Panc1 (cell line): ENCODE measurements around the gene VSTM2L. TPM values are rescaled to one million over a fixed set of nuclear protein-coding genes. Genes with fewer than 3 reads are reported as not detected.

Experiments
- ATAC-seq: fragments of 200-7000 bp; cut with Tn5 transposase; 2 replicates; pipeline ENCODE4 v1.9.1; 2020; ENCODE audit warnings: mild to moderate bottlenecking, moderate library complexity
- BruUV-seq: library from RNA; stranded (reverse); fragments of 400-500 nt; replicated peaks from 2 replicates; lab custom pipeline; 2021; lab: Mats Ljungman, UMichigan
- CTCF ChIA-PET: fragments of 300-600 bp; sonication (Branson Sonifier 250); formaldehyde crosslinking; loops from one replicate; lab custom pipeline; 2022; ENCODE audit warnings: antibody characterized with exemption; lab: Charles Lee
- POLR2A ChIA-PET: fragments of 300-600 bp; sonication (Branson Sonifier 250); formaldehyde crosslinking; loops from one replicate; lab custom pipeline; 2022; ENCODE audit warnings: antibody characterized with exemption; lab: Charles Lee
- DNase-seq: peaks from one replicate; pipeline ENCODE4 v3.0.0-alpha.2; 2010; ENCODE audit warnings: low read depth, low spot score
- H3K27ac ChIP-seq: 2 replicates; pipeline ENCODE4 v1.5.1; 2011; ENCODE audit warnings: mild to moderate bottlenecking, low read length, inconsistent platforms
- H3K27me3 ChIP-seq: fragments of 200-500 bp; sonication (Bioruptor generic); 2 replicates; pipeline ENCODE4 v1.6.0; 2014; ENCODE audit warnings: low read length, inconsistent platforms; ENCODE audit not compliant: control insufficient read depth, insufficient read depth
- H3K36me3 ChIP-seq: fragments of 200-500 bp; sonication (Bioruptor generic); 2 replicates; pipeline ENCODE4 v1.5.1; 2014; ENCODE audit warnings: inconsistent platforms, mild to moderate bottlenecking, low read length, moderate library complexity; ENCODE audit not compliant: control insufficient read depth, insufficient read depth
- H3K4me1 ChIP-seq: 2 replicates; pipeline ENCODE4 v1.5.1; 2011; ENCODE audit warnings: inconsistent platforms, mild to moderate bottlenecking, low read length, moderate library complexity; ENCODE audit not compliant: control insufficient read depth, insufficient read depth
- H3K4me3 ChIP-seq, 2 experiments: 2 replicates each; pipeline ENCODE4 v1.5.1; 2011 to 2012; ENCODE audit warnings: low read depth in 2 of 2, low read length in 2 of 2, mild to moderate bottlenecking in 2 of 2, inconsistent platforms in 1 of 2, moderate library complexity in 1 of 2
- H3K9me3 ChIP-seq: fragments of 200-500 bp; sonication (Bioruptor generic); 2 replicates; pipeline ENCODE4 v1.5.1; 2014; ENCODE audit warnings: low read depth, mild to moderate bottlenecking, inconsistent platforms, low read length, moderate library complexity; ENCODE audit not compliant: control insufficient read depth, insufficient read depth
- CTCF ChIP-seq: fragments of 450-650 bp; IDR thresholded peaks from 2 replicates; pipeline ENCODE4 v1.5.1; 2017; ENCODE audit warnings: mild to moderate bottlenecking
- POLR2AphosphoS5 ChIP-seq: IDR thresholded peaks from 2 replicates; pipeline ENCODE4 v1.6.1; 2012; ENCODE audit warnings: mild to moderate bottlenecking, low read depth, low read length, moderate library complexity
- REST ChIP-seq, 2 experiments: IDR thresholded peaks; 2 replicates each; pipeline ENCODE4 v1.6.1; 2011 to 2012; ENCODE audit warnings: low read depth in 2 of 2, control low read depth in 1 of 2, low read length in 1 of 2, mild to moderate bottlenecking in 1 of 2, moderate library complexity in 1 of 2; ENCODE audit not compliant: insufficient read depth in 1 of 2
- SIN3A ChIP-seq: IDR thresholded peaks from 2 replicates; pipeline ENCODE4 v1.6.1; 2012; ENCODE audit warnings: low read depth, mild to moderate bottlenecking, low read length, moderate library complexity, borderline replicate concordance; ENCODE audit not compliant: insufficient read depth
- TCF7L2 ChIP-seq: IDR thresholded peaks from 2 replicates; pipeline ENCODE4 v1.6.1; 2011; ENCODE audit warnings: mild to moderate bottlenecking, low read depth, low read length, inconsistent platforms
- in situ Hi-C: cut with HindIII; loops from 2 replicates; pipeline ENCODE4 v1.10.0; 2016; ENCODE audit warnings: low sequenced_read_pairs, low pct_unique_long_range_greater_than_20kb
- intact Hi-C: fragments of 100-400 bp; cut with micrococcal nuclease; formaldehyde crosslinking; loops from one replicate; pipeline ENCODE4 v1.10.0; 2022; ENCODE audit not compliant: unreplicated experiment
- total RNA-seq: library from RNA; stranded (reverse); gene quantifications from one replicate; pipeline ENCODE4 v1.2.1, GENCODE V29; 2021; ENCODE audit not compliant: unreplicated experiment

The VSTM2L gene
- total RNA-seq, 1 experiment from 2014 or later, result 16.0 TPM

- Histone ChIP-seq H3K27ac (no peak overlapping the region), H3K27me3 (no peaks in the 10 kb centered on the region), H3K4me3 (no peak overlapping the region), H3K4me1 (no peaks in the 10 kb centered on the region), H3K9me3 (no peaks in the 10 kb centered on the region), H3K36me3 (no peaks in the 10 kb centered on the region)
- in situ Hi-C loops, result no loop called here
- no peak for DNase-seq
- ChIA-PET POLR2A (no interaction called here), CTCF (no interaction called here)
- TF ChIP-seq SIN3A, result no peak
- no peak for TF ChIP-seq REST (IDR thresholded peaks at IDR 0.05; ENCODE audit: insufficient read depth in 1 of 2, low read depth in 2 of 2, low read length in 1 of 2)
- no peak for TF ChIP-seq POLR2AphosphoS5
- no peak for TF ChIP-seq CTCF
- TF ChIP-seq TCF7L2, result no peak
- ATAC-seq, result no peak
- intact Hi-C loops, result no loop called here
- no TSS peak for BruUV-seq
These were observed 9.2 kb upstream of the VSTM2L start for GRCh38 chr20:37893566-37894241.

- H3K27ac ChIP-seq, result no peak overlapping the region
- in situ Hi-C loops (no loop called here), intact Hi-C loops (no loop called here)
- CTCF ChIA-PET, result no interaction called here
- H3K27me3 ChIP-seq, result no peaks in the 10 kb centered on the region
- no peaks in the 10 kb centered on the region for H3K9me3 ChIP-seq
- no TSS peak for BruUV-seq
- H3K4me3 ChIP-seq, result no peak overlapping the region
- ATAC-seq (no peak), DNase-seq (no peak)
- no peaks in the 10 kb centered on the region for H3K36me3 ChIP-seq
- H3K4me1 ChIP-seq, result no peaks in the 10 kb centered on the region
- POLR2A ChIA-PET, result no interaction called here
- no peak for TF ChIP-seq CTCF
- TF ChIP-seq SIN3A, result no peak
- TF ChIP-seq POLR2AphosphoS5, result no peak
- TF ChIP-seq REST (IDR thresholded peaks at IDR 0.05; ENCODE audit: insufficient read depth in 1 of 2, low read depth in 2 of 2, low read length in 1 of 2), result no peak
- no peak for TF ChIP-seq TCF7L2
These were observed 8.5 kb upstream of the VSTM2L start for GRCh38 chr20:37894454-37894853.
